ENCODE results near the gene AGAP5. TPM values are rescaled to one million over a fixed set of nuclear protein-coding genes. Genes with fewer than 3 reads are reported as not detected.

The AGAP5 gene
- total and polyA plus RNA-seq, 2 of the 13 experiments (the other 11 are each of a cell fraction or from before 2014, with no cell fraction given): 5.3 to 7.9 TPM

DNA sequence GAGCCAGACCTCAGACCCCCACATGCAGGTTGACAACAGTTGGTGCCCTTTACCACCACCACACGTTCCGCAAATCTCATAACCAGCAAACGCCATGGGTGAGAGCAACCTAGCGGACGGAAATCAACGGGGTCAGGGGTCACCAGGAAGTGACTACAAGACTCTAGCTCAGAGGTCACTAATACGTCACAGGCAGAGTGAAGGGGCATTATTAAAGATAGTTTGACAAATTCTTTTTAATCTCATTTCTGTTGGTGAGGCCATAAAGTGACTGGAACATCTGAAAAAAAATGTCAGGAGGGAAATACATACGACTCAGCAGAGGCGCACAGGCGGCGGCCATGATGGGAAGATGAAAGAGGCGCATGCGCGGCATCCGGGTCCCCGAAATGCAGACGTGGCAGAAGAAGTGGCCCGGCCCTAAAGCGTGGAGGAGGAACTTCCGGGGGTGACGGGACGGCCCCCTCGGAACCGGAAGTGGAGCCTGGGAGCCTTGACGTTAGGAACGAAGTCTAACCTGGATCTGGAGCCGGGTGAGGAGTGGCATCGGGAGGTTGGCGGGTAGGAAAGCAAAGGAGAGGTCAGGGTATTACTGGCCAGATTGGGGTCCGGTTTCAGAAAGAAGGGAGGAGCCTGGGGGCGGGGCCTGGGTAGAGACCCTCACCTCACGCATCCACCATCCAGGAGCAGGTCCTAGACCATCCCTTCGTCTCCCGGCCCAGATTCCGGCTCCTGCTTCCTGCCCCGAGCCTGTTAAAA, 46.2 kb upstream of the AGAP5 start, which contains the start of gene SEC24C (continued):
- TF ChIP-seq ZNF512B (CRISPR knock-in tag; IDR thresholded peaks at IDR 0.05; ENCODE audit: borderline replicate concordance) (no peak), ZNF124 (CRISPR knock-in tag; IDR thresholded peaks at IDR 0.05) (0 out of 2 replicates have a peak, but pooled peaks have one; percentile 48), ZHX1 (CRISPR knock-in tag; IDR thresholded peaks at IDR 0.05; ENCODE audit: low read depth) (peak; percentile 83), HDAC2 (CRISPR knock-in tag; IDR thresholded peaks at IDR 0.05) (peak; percentile 71), FUBP1 (CRISPR knock-in tag; IDR thresholded peaks at IDR 0.05; ENCODE audit: borderline replicate concordance) (no peak), ELF1 (CRISPR knock-in tag; IDR thresholded peaks at IDR 0.05) (peak; percentile 91), ZFP36 (IDR thresholded peaks at IDR 0.05; ENCODE audit: borderline replicate concordance, low read depth, low read length, partially characterized antibody) (no peak), KDM2A (CRISPR knock-in tag; IDR thresholded peaks at IDR 0.05; ENCODE audit: borderline replicate concordance, low read depth) (peak; percentile 99), XRCC5 (optimal IDR thresholded peaks at IDR 0.05; ENCODE audit: low read length) (peak; percentile 9), ZNF776 (CRISPR knock-in tag; IDR thresholded peaks at IDR 0.05) (no peak; the same call in 1 of the 2 replicates)
- TF ChIP-seq, protein P1, sequence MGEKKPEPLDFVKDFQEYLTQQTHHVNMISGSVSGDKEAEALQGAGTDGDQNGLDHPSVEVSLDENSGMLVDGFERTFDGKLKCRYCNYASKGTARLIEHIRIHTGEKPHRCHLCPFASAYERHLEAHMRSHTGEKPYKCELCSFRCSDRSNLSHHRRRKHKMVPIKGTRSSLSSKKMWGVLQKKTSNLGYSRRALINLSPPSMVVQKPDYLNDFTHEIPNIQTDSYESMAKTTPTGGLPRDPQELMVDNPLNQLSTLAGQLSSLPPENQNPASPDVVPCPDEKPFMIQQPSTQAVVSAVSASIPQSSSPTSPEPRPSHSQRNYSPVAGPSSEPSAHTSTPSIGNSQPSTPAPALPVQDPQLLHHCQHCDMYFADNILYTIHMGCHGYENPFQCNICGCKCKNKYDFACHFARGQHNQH (CRISPR knock-in tag; IDR thresholded peaks at IDR 0.05): peak; percentile 71; the same call in 1 of the 2 replicates
- TF ChIP-seq, protein P2, sequence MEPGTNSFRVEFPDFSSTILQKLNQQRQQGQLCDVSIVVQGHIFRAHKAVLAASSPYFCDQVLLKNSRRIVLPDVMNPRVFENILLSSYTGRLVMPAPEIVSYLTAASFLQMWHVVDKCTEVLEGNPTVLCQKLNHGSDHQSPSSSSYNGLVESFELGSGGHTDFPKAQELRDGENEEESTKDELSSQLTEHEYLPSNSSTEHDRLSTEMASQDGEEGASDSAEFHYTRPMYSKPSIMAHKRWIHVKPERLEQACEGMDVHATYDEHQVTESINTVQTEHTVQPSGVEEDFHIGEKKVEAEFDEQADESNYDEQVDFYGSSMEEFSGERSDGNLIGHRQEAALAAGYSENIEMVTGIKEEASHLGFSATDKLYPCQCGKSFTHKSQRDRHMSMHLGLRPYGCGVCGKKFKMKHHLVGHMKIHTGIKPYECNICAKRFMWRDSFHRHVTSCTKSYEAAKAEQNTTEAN (CRISPR knock-in tag; conservative IDR thresholded peaks at IDR 0.05): no peak

Measured in HepG2 (cell line).